DOHH2 (cell line): ENCODE data around the gene PCBP3.

Experiments
- H3F3A ChIP-seq: fragments of 200-600 bp; sonication (generic), shearing (Covaris generic); 2 replicates; pipeline ENCODE4 v1.6.0; 2016; ENCODE audit warnings: antibody characterized with exemption, mild to moderate bottlenecking; ENCODE audit not compliant: control insufficient read depth, insufficient read depth
- H3K27ac ChIP-seq: fragments of 200-600 bp; sonication (generic); 2 replicates; pipeline ENCODE4 v1.5.1; 2014; ENCODE audit warnings: low read depth, mild to moderate bottlenecking, low read length, moderate library complexity
- H3K27me3 ChIP-seq: fragments of 200-600 bp; sonication (generic); 2 replicates; pipeline ENCODE4 v1.6.1; 2014; ENCODE audit warnings: mild to moderate bottlenecking, low read length, mixed read lengths; ENCODE audit not compliant: control insufficient read depth
- H3K36me3 ChIP-seq: fragments of 200-600 bp; sonication (generic); 2 replicates; pipeline ENCODE4 v1.6.1; 2014; ENCODE audit warnings: mild to moderate bottlenecking, low read length, moderate library complexity, mixed read lengths; ENCODE audit not compliant: control insufficient read depth
- H3K4me1 ChIP-seq: fragments of 200-600 bp; sonication (generic); 2 replicates; pipeline ENCODE4 v1.6.1; 2014; ENCODE audit warnings: mild to moderate bottlenecking, low read length, mixed read lengths; ENCODE audit not compliant: control insufficient read depth
- H3K4me2 ChIP-seq: fragments of 200-600 bp; sonication (generic); 2 replicates; pipeline ENCODE4 v1.6.0; 2014; ENCODE audit warnings: mild to moderate bottlenecking, low read length, moderate library complexity
- H3K4me3 ChIP-seq: fragments of 200-600 bp; sonication (generic); 2 replicates; pipeline ENCODE4 v1.5.1; 2014; ENCODE audit warnings: mild to moderate bottlenecking, low read length, mixed read lengths
- H3K79me2 ChIP-seq: fragments of 200-600 bp; sonication (generic); 2 replicates; pipeline ENCODE4 v1.6.1; 2014; ENCODE audit warnings: mild to moderate bottlenecking, low read length, mixed read lengths; ENCODE audit not compliant: control insufficient read depth
- H3K9me2 ChIP-seq: fragments of 200-600 bp; sonication (generic); replicated peaks from 2 replicates; pipeline ENCODE4 v1.6.1; 2014; ENCODE audit warnings: mild to moderate bottlenecking, low read length, mixed read lengths; ENCODE audit not compliant: control insufficient read depth
- H3K9me3 ChIP-seq: fragments of 200-600 bp; sonication (generic); 2 replicates; pipeline ENCODE4 v1.6.1; 2014; ENCODE audit warnings: antibody characterized with exemption, low read length, mixed read lengths; ENCODE audit not compliant: control insufficient read depth, insufficient read depth
- H4K20me1 ChIP-seq: fragments of 200-600 bp; sonication (generic); 2 replicates; pipeline ENCODE4 v1.6.0; 2014; ENCODE audit warnings: low read depth, mild to moderate bottlenecking, antibody characterized with exemption, low read length, moderate library complexity; ENCODE audit not compliant: control insufficient read depth, insufficient read depth
- CTCF ChIP-seq: fragments of 200-600 bp; sonication (generic); IDR thresholded peaks from one replicate; pipeline ENCODE4 v1.5.1; 2014; ENCODE audit warnings: antibody characterized with exemption, mild to moderate bottlenecking, low read depth, low read length; ENCODE audit not compliant: poor library complexity, severe bottlenecking
- EZH2phosphoT487 ChIP-seq: fragments of 200-600 bp; sonication (generic); IDR thresholded peaks from 2 replicates; pipeline ENCODE4 v1.6.1; 2017; ENCODE audit warnings: borderline replicate concordance, mild to moderate bottlenecking, antibody characterized with exemption, low read length, moderate library complexity, mixed read lengths

Gene PCBP3

GRCh38 chr21:45926281-45926680 is 282.8 kb downstream of the PCBP3 start:
- Histone ChIP-seq H3K27me3 (no peaks in the 10 kb centered on the region), H3F3A (no peaks in the 10 kb centered on the region), H3K9me2 (no peaks in the 10 kb centered on the region), H3K4me1 (no peaks in the 10 kb centered on the region), H3K36me3 (no peaks in the 10 kb centered on the region), H3K9me3 (peaks cover 34% of the 10 kb centered on the region; the same call in 1 of the 2 replicates), H3K79me2 (no peaks in the 10 kb centered on the region), H3K4me2 (no peak overlapping the region), H3K27ac (no peak overlapping the region), H4K20me1 (no peaks in the 10 kb centered on the region), H3K4me3 (no peak overlapping the region)
- no peak for TF ChIP-seq EZH2phosphoT487
- TF ChIP-seq CTCF: no peak

- Histone ChIP-seq H3K9me2 (no peaks in the 10 kb centered on the region), H4K20me1 (no peaks in the 10 kb centered on the region), H3K27me3 (no peaks in the 10 kb centered on the region), H3K4me2 (no peak overlapping the region), H3K4me3 (no peak overlapping the region), H3K36me3 (no peaks in the 10 kb centered on the region), H3F3A (no peaks in the 10 kb centered on the region), H3K27ac (no peak overlapping the region), H3K4me1 (no peaks in the 10 kb centered on the region), H3K9me3 (peaks cover 29% of the 10 kb centered on the region; the same call in 1 of the 2 replicates), H3K79me2 (no peaks in the 10 kb centered on the region)
- TF ChIP-seq CTCF: no peak
- no peak for TF ChIP-seq EZH2phosphoT487
These were observed 283.5 kb downstream of the PCBP3 start for GRCh38 chr21:45927032-45927431.

- H3K4me2 ChIP-seq: no peak overlapping the region
- no peaks in the 10 kb centered on the region for H4K20me1 ChIP-seq
- H3K9me3 ChIP-seq: peaks cover 20% of the 10 kb centered on the region; the same call in 1 of the 2 replicates
- H3K4me1 ChIP-seq: no peaks in the 10 kb centered on the region
- H3K27ac ChIP-seq: no peak overlapping the region
- TF ChIP-seq EZH2phosphoT487: no peak
- no peak for TF ChIP-seq CTCF
- no peaks in the 10 kb centered on the region for H3K79me2 ChIP-seq
- H3K27me3 ChIP-seq: no peaks in the 10 kb centered on the region
- no peaks in the 10 kb centered on the region for H3K9me2 ChIP-seq
- H3K36me3 ChIP-seq: no peaks in the 10 kb centered on the region
- H3K4me3 ChIP-seq: no peak overlapping the region
- H3F3A ChIP-seq: no peaks in the 10 kb centered on the region
These were observed 284.6 kb downstream of the PCBP3 start for GRCh38 chr21:45927851-45928850.
